ENCODE data around the gene CRLF3.
"Not testable (repeated sequence)": the region's sequence is repeated elsewhere in the genome, so short reads cannot be mapped to it uniquely, and the experiment has no call there.

The CRLF3 gene

DNA sequence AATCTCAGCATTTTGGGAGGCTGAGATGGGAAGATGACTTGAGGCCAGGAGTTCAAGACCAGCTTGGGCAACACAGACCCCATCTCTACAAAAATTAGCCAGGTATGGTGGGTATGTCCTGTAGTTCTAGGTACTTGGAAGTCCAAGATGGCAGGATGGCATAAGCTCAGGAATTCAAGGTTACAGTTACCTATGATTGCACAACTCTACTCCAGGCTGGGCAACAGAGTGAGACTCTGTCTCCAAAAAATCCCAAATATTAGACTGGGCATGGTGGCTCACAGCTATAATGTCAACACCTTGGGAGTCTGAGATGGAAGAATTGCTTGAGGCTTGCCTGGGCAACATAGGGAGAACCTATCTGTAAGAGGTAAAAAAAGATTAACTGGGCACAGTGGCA is 63.4 kb downstream of the CRLF3 start:
- intact Hi-C loops (cut with DNase I) = no loop called here
- no peak for DNase-seq

- intact Hi-C loops (cut with DNase I); DNase-seq: not testable (repeated sequence)
Measured at GRCh38 chr17:30753291-30753690, 71.2 kb downstream of the CRLF3 start.

GRCh38 chr17:30750982-30751381 is 73.5 kb downstream of the CRLF3 start:
- intact Hi-C loops (cut with DNase I) = not testable (repeated sequence)
- DNase-seq = peak in 1 of 42 donors; percentile 38

GRCh38 chr17:30747621-30748020 is 76.9 kb downstream of the CRLF3 start:
- DNase-seq; intact Hi-C loops (cut with DNase I): not testable (repeated sequence)

DNA sequence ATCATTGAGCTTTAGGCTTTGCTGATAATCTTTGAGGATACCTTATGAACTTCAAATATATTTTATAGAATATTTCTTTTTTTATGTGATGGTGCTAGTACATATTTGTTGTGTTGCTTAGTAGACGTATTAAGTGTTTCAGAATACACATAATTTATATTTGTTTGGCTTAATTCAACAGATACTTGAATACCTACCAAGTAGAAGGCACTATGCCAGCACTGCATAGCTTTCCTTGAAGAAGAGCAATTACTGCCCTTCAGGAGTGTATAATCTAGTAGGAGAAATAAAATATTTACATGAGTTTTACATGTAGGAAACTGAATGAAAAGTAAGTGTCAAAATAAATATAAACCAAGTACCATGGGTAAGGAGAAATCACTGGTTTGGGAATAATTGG is 81.8 kb downstream of the CRLF3 start:
- intact Hi-C loops (cut with DNase I); DNase-seq: not testable (repeated sequence)

DNA sequence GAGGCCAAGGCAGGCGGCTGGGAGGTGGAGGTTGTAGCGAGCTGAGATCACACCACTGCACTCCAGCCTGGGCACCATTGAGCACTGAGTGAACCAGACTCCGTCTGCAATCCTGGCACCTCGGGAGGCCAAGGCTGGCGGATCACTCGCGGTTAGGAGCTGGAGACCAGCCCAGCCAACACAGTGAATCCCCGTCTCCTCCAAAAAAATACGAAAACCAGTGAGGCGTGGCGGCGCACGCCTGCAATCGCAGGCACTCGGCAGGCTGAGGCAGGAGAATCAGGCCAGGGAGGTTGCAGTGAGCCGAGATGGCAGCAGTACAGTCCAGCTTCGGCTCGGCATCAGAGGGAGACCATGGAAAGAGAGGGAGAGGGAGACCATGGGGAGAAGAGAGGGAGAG is 88.1 kb downstream of the CRLF3 start:
- peak in 4 of 42 donors; percentile 11 to 25 (median 20) for DNase-seq
- intact Hi-C loops (cut with DNase I) = not testable (repeated sequence)

- intact Hi-C loops (cut with DNase I) = not testable (repeated sequence)
Measured at GRCh38 chr17:30735644-30736043, 88.8 kb downstream of the CRLF3 start.

DNA sequence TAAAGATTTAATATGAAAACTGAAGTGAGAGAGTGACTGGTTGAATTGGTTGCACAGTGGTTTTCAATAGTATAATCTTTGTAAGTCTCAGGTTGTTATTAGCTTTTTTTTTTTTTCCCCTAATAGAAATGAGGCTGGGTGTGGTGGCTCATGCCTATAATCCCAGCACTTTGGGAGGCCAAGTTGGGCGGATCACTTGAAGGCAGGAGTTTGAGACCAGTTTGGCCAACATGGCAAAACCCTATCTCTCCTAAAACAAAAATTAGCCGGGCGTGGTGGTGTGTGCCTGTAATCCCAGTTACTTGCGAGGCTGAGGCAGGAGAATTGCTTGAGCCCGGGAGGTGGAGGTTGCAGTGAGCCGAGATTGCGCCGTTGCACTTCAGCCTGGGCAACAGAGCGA is 89.3 kb downstream of the CRLF3 start:
- peak in 2 of 42 donors; percentile 9 to 26 for DNase-seq
- intact Hi-C loops (cut with DNase I) = not testable (repeated sequence)

More at GRCh38 chr17:30735644-30736043, 88.8 kb downstream of the CRLF3 start:
- DNase-seq = peak in 1 of 42 donors; percentile 18

GRCh38 chr17:30734153-30734552 is 90.3 kb downstream of the CRLF3 start:
- intact Hi-C loops (cut with DNase I) = not testable (repeated sequence)
- peak in 4 of 42 donors; percentile 2 to 30 (median 17) for DNase-seq
